Activated CD4-positive, alpha-beta T cell treated with anti-CD3 and anti-CD28 coated beads, Interleukin-2, Interleukin-4, amounts not matched to agents 100 ng/mL and 50 ng/mL, durations not matched to agents 16 hours and 8 hours (primary cell): ENCODE measurements around the gene SIGLEC11.
"Not testable (repeated sequence)": the region's sequence is repeated elsewhere in the genome, so short reads cannot be mapped to it uniquely, and the experiment has no call there.

Experiments used
- DNase-seq: peaks from one replicate; pipeline ENCODE4 v3.0.0-alpha.2; 2020; ENCODE audit warnings: low spot score

The SIGLEC11 gene

GRCh38 chr19:49960980-49961379, at the start of gene SIGLEC11:
SIGLEC11 (minus strand) TSS chr19:49961172; CDS start chr19:49961081, 91 bp downstream.
- DNase-seq, result not testable (repeated sequence)

GRCh38 chr19:50008532-50008931, 47.6 kb upstream of the SIGLEC11 start:
- DNase-seq, result no peak

GRCh38 chr19:50007947-50008346, 47.0 kb upstream of the SIGLEC11 start:
- DNase-seq, result no peak

- DNase-seq, result no peak
These were observed 46.2 kb upstream of the SIGLEC11 start for GRCh38 chr19:50007170-50007569.

- DNase-seq, result peak; percentile 28
These were observed 44.5 kb upstream of the SIGLEC11 start for GRCh38 chr19:50005428-50005827.

- DNase-seq, result peak; percentile 74
These were observed 42.9 kb upstream of the SIGLEC11 start for GRCh38 chr19:50003810-50004419.

- DNase-seq, result no peak
These were observed 42.3 kb upstream of the SIGLEC11 start for GRCh38 chr19:50003254-50003788.

GRCh38 chr19:50002386-50002960, 41.5 kb upstream of the SIGLEC11 start:
- no peak for DNase-seq

- no peak for DNase-seq
These were observed 40.8 kb upstream of the SIGLEC11 start for GRCh38 chr19:50001775-50002174.

- DNase-seq, result no peak
These were observed 40.0 kb upstream of the SIGLEC11 start for GRCh38 chr19:50000841-50001557.

- DNase-seq, result no peak
These were observed 39.3 kb upstream of the SIGLEC11 start for GRCh38 chr19:50000038-50000840.

- DNase-seq, result no peak
These were observed 38.5 kb upstream of the SIGLEC11 start for GRCh38 chr19:49999371-50000010.

GRCh38 chr19:49997709-49998108, 36.7 kb upstream of the SIGLEC11 start:
- peak; percentile 49 for DNase-seq

- peak; percentile 20 for DNase-seq
These were observed 27.5 kb upstream of the SIGLEC11 start for GRCh38 chr19:49988433-49988832.

GRCh38 chr19:49988007-49988406, 27.0 kb upstream of the SIGLEC11 start:
- DNase-seq, result no peak

GRCh38 chr19:49987159-49987698, 26.3 kb upstream of the SIGLEC11 start:
- peak; percentile 77 for DNase-seq

- no peak for DNase-seq
These were observed 25.4 kb upstream of the SIGLEC11 start for GRCh38 chr19:49986354-49986753.

GRCh38 chr19:49985871-49986270, 24.9 kb upstream of the SIGLEC11 start:
- no peak for DNase-seq

GRCh38 chr19:49984491-49984890, 23.5 kb upstream of the SIGLEC11 start:
- DNase-seq, result no peak

- peak; percentile 75 for DNase-seq
These were observed 22.8 kb upstream of the SIGLEC11 start for GRCh38 chr19:49983645-49984229.
